ENCODE data around the gene PCDH12.

Gene PCDH12

GRCh38 chr5:141917760-141918159, 40.2 kb downstream of the PCDH12 start:
- no peak for TF ChIP-seq CEBPB (IDR thresholded peaks at IDR 0.05)
- no peak for TF ChIP-seq FOXM1 (IDR thresholded peaks at IDR 0.05; ENCODE audit: borderline replicate concordance, low read depth)
- TF ChIP-seq TEAD4 (IDR thresholded peaks at IDR 0.05): no peak
- no peak for TF ChIP-seq YY1 (IDR thresholded peaks at IDR 0.05; ENCODE audit: low read depth)
- TF ChIP-seq REST (IDR thresholded peaks at IDR 0.05; ENCODE audit: low read depth): no peak
- TF ChIP-seq TCF12 (IDR thresholded peaks at IDR 0.05; ENCODE audit: low read depth): no peak
- no peak for TF ChIP-seq RAD21 (IDR thresholded peaks at IDR 0.05; ENCODE audit: low read depth)
- no peak for TF ChIP-seq CREB1 (IDR thresholded peaks at IDR 0.05; ENCODE audit: low read depth)
- TF ChIP-seq MAX (IDR thresholded peaks at IDR 0.05): no peak
- TF ChIP-seq USF1 (IDR thresholded peaks at IDR 0.05): no peak
- no peak for TF ChIP-seq EP300 (IDR thresholded peaks at IDR 0.05; ENCODE audit: borderline replicate concordance)
- no peak for TF ChIP-seq NFIC (IDR thresholded peaks at IDR 0.05)
- TF ChIP-seq ZBTB7A (IDR thresholded peaks at IDR 0.05; ENCODE audit: low read depth): no peak

GRCh38 chr5:141916522-141916921, 41.5 kb downstream of the PCDH12 start:
- no peak for TF ChIP-seq RAD21 (IDR thresholded peaks at IDR 0.05; ENCODE audit: low read depth)
- no peak for TF ChIP-seq YY1 (IDR thresholded peaks at IDR 0.05; ENCODE audit: low read depth)
- no peak for TF ChIP-seq FOXM1 (IDR thresholded peaks at IDR 0.05; ENCODE audit: borderline replicate concordance, low read depth)
- TF ChIP-seq ZBTB7A (IDR thresholded peaks at IDR 0.05; ENCODE audit: low read depth): no peak
- TF ChIP-seq EP300 (IDR thresholded peaks at IDR 0.05; ENCODE audit: borderline replicate concordance): no peak
- TF ChIP-seq TCF12 (IDR thresholded peaks at IDR 0.05; ENCODE audit: low read depth): no peak
- no peak for TF ChIP-seq EGR1 (IDR thresholded peaks at IDR 0.05)
- no peak for TF ChIP-seq CREB1 (IDR thresholded peaks at IDR 0.05; ENCODE audit: low read depth)
- TF ChIP-seq NFIC (IDR thresholded peaks at IDR 0.05): no peak
- TF ChIP-seq REST (IDR thresholded peaks at IDR 0.05; ENCODE audit: low read depth): no peak
- no peak for TF ChIP-seq CEBPB (IDR thresholded peaks at IDR 0.05)
- no peak for TF ChIP-seq TEAD4 (IDR thresholded peaks at IDR 0.05)
- TF ChIP-seq USF1 (IDR thresholded peaks at IDR 0.05): no peak
- TF ChIP-seq MAX (IDR thresholded peaks at IDR 0.05): no peak
- TF ChIP-seq TAF1 (IDR thresholded peaks at IDR 0.05; ENCODE audit: low read depth): no peak

GRCh38 chr5:141915881-141916336, 42.1 kb downstream of the PCDH12 start:
- TF ChIP-seq MAX (IDR thresholded peaks at IDR 0.05): no peak
- TF ChIP-seq REST (IDR thresholded peaks at IDR 0.05; ENCODE audit: low read depth): 0 out of 2 replicates have a peak, but pooled peaks have one; percentile 15
- TF ChIP-seq ZBTB7A (IDR thresholded peaks at IDR 0.05; ENCODE audit: low read depth): no peak
- no peak for TF ChIP-seq CEBPB (IDR thresholded peaks at IDR 0.05)

GRCh38 chr5:141914797-141915196, 43.2 kb downstream of the PCDH12 start:
- TF ChIP-seq REST (IDR thresholded peaks at IDR 0.05; ENCODE audit: low read depth) (no peak), RAD21 (IDR thresholded peaks at IDR 0.05; ENCODE audit: low read depth) (no peak), CEBPB (IDR thresholded peaks at IDR 0.05) (no peak), MAX (IDR thresholded peaks at IDR 0.05) (no peak), YY1 (IDR thresholded peaks at IDR 0.05; ENCODE audit: low read depth) (no peak), ZBTB7A (IDR thresholded peaks at IDR 0.05; ENCODE audit: low read depth) (no peak), NFIC (IDR thresholded peaks at IDR 0.05) (no peak), TCF12 (IDR thresholded peaks at IDR 0.05; ENCODE audit: low read depth) (no peak)

Data from Ishikawa (cell line).